D721Med (cell line): Measurements from ENCODE around the gene WDR20.
"Not testable (repeated sequence)": the region's sequence is repeated elsewhere in the genome, so short reads cannot be mapped to it uniquely, and the experiment has no call there.

Experiments
- DNase-seq: peaks from one replicate; pipeline ENCODE4 v3.0.0; 2011; ENCODE audit warnings: low spot score; ENCODE audit not compliant: insufficient read length
- FAIRE-seq: peaks from 2 replicates; lab custom pipeline; 2011; peaks lifted over from hg19 to GRCh38; lab: Jason Lieb, UNC
- CTCF ChIP-seq: IDR thresholded peaks from 2 replicates; pipeline ENCODE4 v1.5.1; 2012; ENCODE audit warnings: mild to moderate bottlenecking, control low read depth; ENCODE audit not compliant: insufficient read depth; ENCODE audit errors: missing control alignments

WDR20 gene

DNA sequence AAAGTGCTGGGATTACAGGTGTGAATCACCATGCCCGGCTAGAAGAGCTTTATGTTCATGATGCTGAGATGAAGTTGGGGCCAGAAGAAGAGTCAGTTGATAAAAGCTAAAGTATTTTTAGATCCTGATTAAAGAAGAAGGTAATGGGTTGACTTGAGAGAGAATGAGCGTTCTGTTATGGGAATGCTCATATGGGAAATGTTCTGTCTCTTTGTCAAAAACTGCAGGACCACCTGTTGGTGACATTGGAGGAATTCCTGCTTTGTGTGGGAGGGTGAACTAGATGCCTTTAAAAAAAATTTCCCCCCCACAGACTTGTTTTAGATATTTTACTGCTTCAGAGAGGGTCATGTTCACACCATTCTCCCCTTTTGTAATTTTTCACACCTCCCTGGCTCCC lies 6.7 kb downstream of the WDR20 start:
- TF ChIP-seq CTCF, result no peak

DNA sequence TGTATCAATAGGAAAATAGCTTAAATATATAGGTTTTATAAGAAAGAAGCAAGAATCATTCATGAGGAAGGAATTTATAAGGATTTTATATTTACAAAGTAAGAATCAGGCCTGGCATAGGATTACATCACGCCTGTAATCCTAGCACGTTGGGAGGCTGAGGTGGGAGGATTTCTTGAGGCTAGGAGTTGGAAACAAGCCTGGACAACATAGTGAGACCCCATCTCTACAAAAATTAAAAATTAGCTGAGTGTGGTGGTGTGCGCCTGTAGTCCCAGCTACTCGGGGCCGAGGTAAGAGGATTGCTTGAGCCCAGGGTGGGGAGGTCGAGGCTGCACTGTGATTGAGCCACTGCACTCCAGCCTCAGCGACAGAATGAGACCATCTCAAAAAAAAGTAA lies 10.4 kb downstream of the WDR20 start:
- no peak for TF ChIP-seq CTCF
- DNase-seq, result no peak
- no peak for FAIRE-seq

More for the DNA sequence above, 6.7 kb downstream of the WDR20 start:
- no peak for FAIRE-seq
- DNase-seq, result no peak

- no peak for TF ChIP-seq CTCF
- DNase-seq (no peak), FAIRE-seq (no peak)
Observed at GRCh38 chr14:102150744-102151143, 11.0 kb downstream of the WDR20 start.

DNA sequence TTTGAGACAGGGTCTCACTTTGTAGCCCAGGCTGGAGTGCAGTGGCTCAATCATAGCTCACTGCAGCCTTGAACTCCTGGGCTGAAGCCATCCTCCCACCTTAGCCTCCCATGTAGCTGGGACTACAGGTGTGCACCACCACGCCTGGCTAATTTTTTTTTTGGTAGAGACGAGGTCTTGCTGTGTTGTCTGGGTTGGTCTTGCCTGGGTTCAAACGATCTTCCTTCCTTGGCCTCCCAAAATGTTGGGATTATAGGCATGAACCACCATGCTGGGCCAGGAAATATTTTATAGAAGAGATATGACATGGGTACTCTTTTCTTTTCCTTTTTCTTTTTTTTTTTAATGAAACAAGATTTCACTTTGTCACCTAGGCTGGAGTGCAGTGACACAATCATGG lies 11.7 kb downstream of the WDR20 start:
- DNase-seq, FAIRE-seq: not testable (repeated sequence)

DNA sequence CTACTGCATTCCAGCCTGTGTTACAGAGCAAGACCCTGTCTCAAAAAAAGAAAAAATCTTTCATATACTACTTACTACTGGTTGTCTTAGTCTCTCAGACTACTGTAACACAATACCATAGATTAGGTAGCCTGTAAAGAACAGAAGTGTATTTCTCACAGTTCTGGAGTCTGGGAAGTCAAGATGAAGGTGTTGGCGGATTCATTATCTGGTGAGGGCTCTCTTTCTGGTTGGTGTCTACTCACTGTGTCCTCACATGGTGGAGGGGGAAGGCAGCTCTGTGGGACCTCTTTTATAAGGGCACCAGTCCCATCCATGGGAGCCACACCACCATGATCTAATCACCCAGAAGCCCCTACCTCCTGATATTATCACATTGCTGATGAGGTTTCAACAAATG lies 14.4 kb downstream of the WDR20 start:
- FAIRE-seq (no peak), DNase-seq (no peak)
- no peak for TF ChIP-seq CTCF

DNA sequence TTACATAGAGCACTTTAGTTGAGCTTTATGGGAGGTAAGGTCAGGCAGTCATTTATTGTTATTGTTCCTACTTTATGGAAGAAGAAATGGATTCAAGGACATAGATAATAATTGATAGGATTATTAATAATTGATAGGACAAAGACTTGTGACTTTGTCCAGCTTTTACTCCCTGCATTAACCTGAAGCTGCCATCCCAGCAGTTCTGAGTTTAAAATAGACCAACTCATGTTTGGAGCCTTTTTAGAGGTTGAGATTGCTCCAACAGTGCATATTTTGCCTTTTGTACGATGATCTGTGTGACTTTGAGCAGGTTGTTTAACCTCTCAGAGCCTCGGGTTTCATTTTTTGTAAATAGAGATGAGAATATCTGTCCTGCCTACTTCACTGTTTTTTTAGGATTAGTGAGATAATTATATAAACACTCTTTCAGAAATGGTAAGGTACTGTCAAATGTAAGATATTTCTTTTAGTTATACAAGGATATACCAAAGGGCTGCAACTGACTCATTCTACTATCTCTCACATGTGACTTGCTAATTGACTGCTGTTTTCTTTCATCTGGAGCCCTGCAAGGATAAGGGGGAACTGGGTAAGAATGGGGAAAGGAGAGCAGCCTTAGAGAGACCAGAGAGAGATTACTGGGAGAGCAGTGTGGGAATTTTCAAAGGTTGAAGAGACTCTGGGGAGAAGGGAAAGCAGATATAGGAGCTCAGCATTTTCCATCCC lies 15.3 kb downstream of the WDR20 start:
- no peak for DNase-seq
- no peak for FAIRE-seq
- no peak for TF ChIP-seq CTCF

DNA sequence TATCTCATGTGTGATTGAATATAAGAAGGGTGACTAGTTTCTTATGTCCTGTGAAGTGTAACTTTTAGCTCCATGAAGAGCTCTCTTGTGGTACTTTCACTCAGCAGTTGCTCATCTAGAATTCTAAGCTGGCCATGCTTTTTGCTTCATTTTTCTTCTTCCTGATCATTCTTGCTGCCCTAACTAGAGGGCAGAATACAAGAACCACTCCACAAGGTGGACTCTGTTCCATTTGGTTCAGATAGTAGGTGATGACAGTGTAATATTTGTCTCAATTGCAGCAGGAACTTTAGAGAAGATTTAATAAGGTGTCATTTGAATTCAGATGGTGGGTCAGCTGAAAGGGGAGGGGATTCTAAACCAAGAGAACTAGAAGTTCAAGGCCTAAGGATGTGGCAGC lies 17.6 kb downstream of the WDR20 start:
- no peak for TF ChIP-seq CTCF
- no peak for FAIRE-seq
- no peak for DNase-seq

GRCh38 chr14:102158797-102159196 lies 19.1 kb downstream of the WDR20 start:
- TF ChIP-seq CTCF, result no peak
- FAIRE-seq (no peak), DNase-seq (no peak)
